GM21423 (cell line): ENCODE measurements around the gene SP7.

ENCODE experiments used
- ATAC-seq: cut with Tn5 transposase; IDR thresholded peaks from one replicate; pipeline ENCODE4 v1.9.1; 2021; ENCODE audit warnings: mild to moderate bottlenecking, moderate library complexity; ENCODE audit not compliant: unreplicated experiment

Gene SP7

DNA sequence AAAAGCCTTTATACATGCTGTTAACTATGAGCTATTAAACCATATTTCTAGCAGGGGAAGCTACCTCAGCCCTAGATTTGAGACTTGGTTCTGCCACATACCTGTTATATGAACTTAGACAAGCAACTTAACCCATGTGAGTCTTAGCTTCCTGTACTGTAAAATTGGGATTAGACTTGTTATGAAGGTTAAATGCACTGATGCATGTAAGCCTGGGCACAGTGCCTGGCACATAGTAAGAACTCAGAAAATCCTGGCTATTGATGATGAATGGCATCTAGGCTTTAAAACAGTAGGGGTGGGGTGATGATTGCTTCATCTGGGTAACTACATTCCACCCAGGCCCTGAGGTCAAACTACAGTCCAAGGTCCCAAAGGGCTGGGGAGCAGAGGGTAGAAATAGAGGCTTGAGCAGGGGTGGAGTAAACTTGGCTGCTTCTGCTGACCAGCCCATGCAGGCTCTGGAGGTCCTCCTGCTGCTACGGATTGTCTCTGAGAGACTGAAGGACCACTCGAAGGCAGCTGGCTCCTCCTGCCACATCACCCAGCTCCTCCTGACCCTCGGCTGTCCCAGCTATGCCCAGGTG, 56.8 kb downstream of the SP7 start:
- no peak for ATAC-seq

DNA sequence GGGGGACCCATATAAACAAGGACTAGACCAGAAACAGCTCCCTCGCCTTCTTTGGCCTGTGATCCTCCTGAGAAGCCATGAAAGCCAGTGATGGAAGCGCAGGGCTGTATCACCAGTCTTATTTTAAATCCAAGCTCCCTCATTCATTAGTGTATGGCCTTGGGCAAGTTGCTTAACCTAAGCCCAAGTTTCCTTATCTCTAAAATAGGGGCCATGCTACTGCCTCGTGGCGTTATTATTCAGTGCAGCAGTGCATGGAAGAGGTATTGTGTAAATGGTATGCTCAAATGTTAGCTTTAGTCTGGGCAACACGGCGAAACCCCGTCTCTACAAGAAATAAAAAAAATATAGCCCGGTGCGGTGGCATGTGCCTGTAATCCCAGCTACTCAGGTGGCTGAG, 58.2 kb downstream of the SP7 start:
- ATAC-seq: no peak
